RCC 7860 (cell line): ENCODE results near the gene SGMS1.

ENCODE experiments used
- DNase-seq: peaks from one replicate; pipeline ENCODE4 v3.0.0-alpha.2; 2015; ENCODE audit warnings: low spot score
- FAIRE-seq: peaks from 2 replicates; lab custom pipeline; 2012; peaks lifted over from hg19 to GRCh38; lab: Jason Lieb, UNC

The SGMS1 gene

DNA sequence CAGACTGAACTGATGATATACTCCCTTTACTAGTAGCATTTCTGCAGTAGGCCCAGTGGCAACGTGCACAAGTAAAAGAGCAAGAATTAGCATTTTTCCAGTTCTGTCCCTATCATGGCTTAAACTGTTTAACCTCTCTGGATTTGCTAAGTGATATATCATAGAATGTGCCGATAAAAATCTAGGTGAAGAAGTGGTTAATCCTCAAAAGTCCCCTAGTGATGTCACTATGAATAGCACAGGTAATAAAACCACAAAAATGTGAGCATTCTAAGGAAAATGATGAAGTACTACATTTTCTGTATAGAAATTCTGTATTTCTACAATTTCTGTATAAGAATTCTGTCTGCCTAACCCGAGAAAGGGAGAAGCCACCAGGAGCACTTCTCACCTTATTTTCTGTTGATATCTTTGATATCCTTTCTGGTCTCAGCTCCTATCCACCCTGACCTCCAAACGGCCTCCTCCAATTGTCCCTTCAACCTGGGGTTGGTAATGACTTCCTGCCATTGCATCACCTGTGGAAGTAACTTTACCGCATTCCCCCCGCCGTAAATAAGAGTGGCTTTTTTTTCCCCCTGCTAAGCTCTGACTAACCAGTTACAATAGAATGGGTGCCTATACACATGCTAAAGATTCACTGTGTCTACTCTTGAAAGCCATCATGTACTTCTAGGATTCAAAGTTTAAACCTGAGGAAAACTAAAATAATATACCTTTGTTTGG is 216.5 kb downstream of the SGMS1 start:
- FAIRE-seq: no peak
- no peak for DNase-seq

DNA sequence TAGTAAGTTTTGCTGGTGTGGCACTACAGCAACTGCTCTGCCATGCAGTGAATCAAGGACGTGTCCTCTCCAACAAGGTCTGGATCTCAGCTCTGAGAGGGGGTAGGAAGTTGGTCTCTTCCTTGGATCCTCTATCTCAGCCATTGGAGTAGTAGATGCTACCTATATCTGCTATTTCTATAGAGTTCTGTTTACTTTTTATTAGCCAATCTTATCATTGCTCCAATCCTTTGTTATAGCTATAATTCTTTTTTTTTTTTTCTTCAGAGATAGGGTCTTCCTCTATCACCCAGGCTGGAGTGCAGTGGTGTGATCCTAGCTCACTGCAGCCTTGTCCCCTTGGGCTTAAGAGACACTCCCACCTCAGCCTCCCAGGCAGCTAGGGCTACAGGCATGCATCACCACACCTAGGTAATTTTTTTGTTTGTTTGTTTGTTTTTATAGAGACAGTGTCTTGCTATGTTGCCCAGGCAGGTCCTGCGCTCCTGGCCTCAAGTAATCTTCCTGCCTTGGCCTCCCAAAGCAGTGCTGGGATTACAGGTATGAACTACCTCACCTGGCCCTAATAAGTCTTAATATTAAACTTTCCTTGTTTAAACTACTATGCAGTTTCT is 217.2 kb downstream of the SGMS1 start:
- DNase-seq: no peak
- FAIRE-seq: no peak

DNA sequence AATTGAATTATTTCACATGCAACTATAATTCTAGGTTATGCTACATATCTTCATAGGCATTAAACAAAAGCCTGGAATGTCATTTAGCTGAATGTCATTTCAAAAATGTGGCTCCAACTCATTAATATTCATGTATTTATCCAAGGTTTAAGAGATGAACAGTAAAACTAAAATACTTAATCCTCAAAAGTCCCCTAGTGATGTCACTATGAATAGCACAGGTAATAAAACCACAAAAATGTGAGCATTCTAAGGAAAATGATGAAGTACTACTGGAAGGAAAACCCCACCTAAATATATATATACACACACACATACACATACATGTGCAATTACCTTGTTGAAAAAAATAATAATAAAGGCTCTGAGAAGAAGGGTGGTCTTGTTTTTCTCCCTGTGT is 218.0 kb downstream of the SGMS1 start:
- FAIRE-seq (no peak), DNase-seq (no peak)

DNA sequence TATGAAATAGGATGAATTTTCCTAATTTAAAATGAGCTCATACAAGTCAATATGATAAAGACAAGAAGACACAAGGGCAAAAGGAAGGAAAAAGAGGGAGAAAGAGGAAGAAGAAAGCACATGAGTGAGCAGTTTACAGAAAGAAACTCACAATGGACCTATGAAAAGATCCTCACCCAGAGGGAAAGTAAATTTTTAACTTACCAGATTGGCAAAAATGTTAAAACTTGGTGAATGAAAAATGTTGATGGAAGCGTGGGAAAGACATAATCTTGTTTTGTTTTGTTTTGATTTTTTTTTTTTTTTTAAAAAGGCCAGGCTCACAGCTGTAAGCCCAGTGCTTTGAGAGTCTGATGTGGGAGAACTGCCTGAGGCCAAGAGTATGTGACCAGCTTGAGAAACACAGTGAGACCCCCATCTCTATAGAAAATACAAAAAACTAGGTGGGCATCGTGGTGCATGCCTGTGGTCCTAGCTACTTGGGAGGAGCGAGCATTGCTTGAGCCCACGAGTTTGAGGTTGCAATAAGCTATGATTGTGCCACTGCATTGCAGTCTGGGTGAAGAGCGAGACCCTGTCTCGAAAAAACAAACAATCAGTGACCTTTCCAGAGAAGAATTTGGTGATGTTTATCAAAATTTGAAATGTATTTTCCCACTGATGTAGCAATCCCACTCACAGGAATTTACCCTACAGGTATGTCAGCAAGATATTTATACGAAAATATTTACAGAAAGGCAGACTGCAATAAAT is 219.6 kb downstream of the SGMS1 start:
- no peak for FAIRE-seq
- DNase-seq: no peak

DNA sequence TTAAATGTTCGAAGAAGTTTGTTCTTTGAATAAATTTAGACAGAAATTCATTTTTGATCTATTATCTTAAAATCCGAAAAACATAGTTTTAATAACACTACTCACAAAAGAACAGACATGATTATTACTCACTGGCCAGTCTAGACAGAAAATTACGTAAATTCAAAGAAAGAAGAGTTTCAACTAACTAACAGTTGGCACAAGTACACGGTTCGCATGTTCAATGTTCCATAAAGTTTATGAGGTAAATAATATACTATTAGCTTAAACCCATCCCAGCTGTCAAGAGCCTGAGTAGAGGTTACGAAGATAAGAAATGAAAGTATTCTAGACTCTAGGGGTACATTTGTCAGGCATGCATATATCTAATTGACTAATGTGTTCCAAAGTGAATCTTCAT is 220.7 kb downstream of the SGMS1 start:
- no peak for DNase-seq
- no peak for FAIRE-seq

DNA sequence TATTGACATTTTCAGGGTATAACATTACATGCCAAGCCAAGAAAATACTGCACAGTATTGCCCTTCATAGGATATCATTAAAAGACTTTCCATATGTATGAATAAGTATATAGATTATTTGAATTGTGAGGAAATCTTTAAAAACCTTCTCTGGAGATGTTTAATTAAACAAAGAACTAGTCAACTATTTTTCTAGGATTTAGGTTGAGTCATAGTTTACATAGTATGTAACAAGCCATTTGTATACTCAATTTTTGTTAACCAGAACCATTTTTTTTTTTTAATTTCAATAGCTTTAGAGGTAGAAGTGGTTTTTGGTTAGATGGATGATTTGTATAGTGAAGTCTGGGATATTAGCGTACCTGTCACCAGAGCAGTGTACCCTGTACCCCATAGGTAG is 221.3 kb downstream of the SGMS1 start:
- DNase-seq: no peak
- no peak for FAIRE-seq

DNA sequence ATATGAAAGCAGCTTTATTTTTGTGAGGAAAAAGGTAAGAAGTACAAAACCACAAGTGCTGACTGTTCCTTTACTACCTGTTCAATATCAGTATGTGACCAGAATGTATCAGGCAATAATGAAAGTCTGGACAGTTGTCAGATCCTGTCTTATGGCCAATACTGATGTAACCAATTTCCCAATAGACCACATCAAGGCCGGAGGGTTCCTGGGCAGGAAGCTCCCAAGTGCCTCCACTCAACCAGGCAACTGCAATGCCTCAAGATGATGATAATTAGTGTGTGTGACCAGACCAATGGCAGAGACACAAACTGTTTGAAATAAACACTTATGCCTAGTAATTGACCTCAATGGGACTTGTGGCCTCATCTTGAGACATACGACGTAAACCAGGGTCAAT is 223.1 kb downstream of the SGMS1 start:
- no peak for FAIRE-seq
- no peak for DNase-seq

DNA sequence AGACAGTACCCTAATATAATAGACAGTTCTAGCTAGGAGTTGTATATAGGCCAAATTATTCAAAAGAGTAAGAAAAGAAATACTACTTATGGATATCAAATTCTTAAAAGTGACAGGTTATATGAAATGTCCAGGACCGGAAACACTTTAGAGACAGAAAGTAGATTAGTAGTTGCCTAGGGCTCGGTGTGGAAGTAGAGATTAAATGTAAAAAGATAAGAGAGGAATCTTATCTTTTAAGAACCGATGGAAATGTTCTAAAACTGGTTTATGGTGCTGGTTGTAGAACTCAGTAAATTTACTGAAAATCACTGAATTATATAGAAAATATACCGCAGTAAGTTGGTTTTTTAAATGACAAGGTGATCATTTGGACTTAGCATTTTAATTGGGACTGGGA is 224.9 kb downstream of the SGMS1 start:
- no peak for DNase-seq
- FAIRE-seq: no peak

DNA sequence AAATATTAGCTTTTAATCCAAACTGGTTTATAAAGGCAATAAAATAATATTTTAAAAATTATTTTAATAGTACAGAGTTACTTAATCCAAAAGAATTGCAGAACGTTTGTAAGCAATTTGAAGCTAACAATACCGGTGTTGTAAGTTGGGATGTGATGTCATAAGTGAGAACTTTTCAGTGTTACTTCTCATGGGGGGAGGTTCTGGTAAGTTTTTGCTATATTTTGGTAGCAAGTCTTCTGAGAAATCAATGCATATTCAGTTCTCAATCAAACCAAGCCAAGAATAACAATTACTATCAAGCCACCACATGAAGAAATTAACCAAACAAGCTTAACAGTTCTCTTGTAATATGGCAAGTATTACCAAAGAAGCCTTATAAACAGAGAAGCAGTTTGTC is 225.4 kb downstream of the SGMS1 start:
- FAIRE-seq (no peak), DNase-seq (no peak)

DNA sequence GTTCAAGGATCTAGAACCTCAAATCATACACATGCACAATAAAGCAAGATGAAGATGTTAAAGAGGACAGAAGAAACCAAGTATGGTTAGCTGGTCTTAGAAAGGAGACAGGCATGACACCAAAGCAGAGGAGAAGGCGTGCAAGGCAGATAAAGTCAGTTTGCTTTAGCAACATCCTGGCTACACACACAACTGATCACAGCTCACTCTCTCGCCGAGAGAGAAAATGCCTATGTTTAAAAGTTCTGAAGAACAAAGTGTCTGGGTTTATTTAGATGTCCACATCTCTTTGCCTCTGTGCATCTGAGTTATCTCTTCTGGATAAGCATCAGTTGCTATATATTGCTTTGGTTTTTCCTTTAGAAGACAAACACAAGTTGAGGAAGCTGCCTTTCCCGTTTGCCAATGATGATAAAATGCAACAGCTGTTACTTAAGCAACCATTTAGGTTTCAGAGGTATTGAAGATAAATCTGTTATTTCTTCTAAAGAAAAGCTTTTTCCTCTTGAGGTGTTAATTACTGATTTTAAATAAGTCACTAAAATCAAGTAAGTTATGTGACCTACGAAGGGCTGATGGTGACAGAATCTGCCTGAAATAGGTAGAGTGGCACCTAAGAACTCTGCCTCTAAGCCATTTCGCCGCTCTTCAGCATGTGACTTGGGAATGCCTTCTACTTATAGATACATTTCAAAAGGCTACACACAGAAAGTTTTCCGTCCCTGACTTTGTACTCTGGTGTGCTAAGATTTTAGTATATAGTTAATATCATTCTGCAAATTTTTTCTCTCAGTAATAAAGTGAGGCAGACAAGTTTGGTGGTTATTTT is 226.2 kb downstream of the SGMS1 start:
- FAIRE-seq: no peak
- no peak for DNase-seq

DNA sequence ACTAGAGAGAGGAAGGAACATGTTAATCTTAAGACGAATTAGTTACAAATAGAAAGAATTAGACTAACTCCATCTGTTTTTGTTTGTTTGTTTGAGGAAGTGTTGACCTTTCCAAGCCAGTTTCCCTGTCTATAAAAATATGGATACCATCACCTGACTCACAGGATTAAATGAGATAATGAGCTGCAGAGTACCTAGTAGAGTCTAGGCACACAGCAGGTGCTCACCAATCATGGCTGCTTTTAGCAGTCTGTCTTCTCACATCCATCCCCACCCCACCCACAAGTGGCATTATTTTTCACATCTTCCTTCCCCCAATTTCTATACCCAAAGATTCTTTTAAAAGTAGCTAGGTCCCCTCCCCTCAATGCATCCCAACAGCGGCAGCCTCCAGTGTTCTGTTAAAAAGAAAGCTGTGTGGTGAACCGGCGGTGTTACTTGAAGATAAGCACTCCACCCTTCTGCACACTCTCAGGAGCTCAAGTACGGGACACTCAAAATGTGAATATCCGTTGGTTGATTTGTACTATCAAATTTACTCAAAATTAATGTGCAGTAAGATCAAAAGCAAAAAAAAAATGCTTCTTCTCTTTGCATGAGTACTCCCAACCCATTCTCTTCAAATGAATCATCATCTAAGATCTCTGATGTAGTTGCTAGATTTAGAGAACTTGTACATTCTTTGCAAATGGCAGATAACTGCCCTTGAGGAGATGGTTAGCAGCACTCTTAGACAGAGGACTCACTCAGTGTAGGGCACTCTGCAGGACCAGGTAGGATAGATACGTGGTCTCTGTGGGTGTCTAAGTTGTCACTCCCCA is 227.1 kb downstream of the SGMS1 start:
- peak; percentile 87 for FAIRE-seq
- DNase-seq: peak; percentile 71

DNA sequence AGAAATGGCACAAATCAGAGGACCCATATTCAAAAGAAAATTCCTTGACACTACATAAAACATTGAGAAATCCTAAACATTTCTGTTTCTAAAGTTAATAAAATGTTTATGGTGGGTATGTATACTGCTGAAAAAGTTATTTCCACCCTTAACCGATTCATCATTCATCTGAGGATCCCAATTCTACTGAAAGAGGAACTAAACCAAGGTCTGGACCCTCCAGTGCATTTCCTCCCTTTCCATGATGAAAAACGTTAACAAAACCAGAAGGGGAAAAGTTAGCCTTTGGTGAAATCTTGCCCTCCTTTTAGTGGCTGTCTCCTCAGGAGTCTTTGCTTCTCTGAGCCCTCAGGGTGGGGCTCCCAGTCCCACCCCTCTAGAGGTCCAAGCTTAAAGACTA is 227.9 kb downstream of the SGMS1 start:
- FAIRE-seq: no peak
- DNase-seq: no peak

DNA sequence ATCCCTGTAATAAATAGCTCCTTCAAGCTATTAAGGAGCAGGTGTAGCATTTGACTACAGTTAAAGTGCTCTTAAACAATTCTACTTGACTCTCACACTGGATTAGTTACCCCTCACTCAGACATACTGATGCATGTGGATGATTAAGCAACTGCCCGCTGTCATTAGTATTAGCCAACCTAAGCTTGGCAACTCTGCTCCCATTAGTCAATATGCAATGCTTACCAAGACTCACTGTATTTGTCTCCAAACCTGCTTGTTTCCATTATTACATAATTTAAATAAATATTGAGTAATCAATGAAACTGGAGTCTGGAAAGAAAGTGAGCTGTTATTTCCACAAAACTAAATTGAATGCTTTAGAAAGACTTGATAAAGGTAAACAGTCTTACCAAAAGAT is 228.5 kb downstream of the SGMS1 start:
- no peak for DNase-seq
- no peak for FAIRE-seq

DNA sequence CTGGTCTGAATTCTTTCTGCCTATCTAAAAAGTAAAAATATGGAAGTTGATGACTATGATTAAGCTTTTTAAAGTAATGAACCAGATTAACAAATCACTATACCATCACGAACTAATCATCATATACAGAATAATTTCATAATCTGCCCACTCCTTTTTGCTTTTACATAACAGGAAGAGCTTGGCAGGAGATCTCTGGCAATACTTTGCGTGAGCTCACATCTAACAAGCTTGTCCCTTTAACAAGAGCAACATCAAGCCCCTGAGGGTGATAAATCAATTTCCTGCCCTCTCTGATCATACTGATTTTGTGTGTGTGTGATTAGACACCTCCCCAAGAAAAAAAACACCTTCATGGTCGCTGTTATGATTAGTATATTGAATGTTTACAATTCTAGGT is 228.9 kb downstream of the SGMS1 start:
- DNase-seq: no peak
- no peak for FAIRE-seq

DNA sequence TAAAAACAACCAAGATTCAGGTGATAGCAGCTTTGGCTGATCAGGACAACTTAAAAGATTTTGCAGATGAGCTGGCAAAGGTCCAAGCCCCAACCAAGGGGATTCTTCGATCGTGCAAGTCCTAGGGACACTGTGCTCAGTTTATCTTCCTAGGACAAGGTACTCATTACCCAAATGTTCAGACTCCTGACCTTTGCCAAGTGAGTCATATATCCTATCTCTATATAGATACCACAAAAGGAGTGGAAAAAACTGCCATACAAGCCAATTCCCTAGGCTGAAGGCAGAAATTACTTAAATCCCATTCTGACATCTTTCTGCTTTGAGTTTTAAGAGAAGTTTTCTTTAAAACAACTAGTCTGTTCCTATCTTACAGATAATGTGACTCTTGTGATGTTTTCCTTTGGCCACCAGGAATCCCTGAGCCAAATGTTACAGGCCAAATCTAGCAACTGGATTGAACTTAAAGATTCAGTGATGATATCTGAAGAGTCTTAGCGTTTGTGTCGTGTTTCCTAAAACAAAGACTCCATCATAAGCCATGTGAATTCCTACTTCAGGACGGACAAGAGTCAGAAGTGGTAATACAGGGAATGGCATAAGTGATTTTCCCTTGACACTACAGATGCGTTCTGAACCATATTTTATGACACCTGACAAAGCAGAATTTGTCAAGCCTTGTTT is 229.8 kb downstream of the SGMS1 start:
- peak; percentile 79 for DNase-seq
- peak; percentile 89 for FAIRE-seq

DNA sequence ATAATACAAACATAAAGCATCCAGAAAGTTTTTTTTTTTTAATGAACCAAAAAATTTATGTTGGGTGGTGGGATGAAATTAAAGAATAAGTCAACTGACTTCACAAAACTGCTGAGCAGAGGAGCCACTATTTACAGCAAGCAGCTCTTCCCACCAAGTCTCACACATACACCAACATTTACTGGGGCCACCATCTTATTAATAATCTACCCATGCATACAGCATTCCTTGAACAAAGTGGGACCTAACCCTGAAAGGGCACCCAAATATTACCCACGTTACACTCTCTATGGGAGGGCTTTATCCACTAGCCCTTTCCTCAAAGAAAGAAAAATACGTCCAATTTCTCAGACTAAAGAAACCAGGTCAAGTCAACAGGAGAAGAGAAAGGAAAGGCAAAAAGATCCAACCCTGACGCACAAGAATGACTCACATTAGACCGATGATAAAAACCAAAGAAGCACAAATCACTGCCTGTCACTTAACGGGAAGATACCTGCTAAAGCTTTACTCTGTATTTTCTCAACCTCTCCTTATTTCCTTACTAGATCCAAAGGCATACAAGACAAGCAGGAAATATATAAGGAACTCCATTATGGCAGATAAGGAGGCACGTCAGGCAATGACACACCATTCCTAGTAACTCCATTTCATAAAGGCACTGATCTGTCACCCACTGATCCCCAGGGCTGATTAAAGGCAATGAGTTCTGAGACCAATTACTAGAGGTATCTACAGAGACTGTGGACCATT is 230.6 kb downstream of the SGMS1 start:
- FAIRE-seq (no peak), DNase-seq (peak; percentile 74)

DNA sequence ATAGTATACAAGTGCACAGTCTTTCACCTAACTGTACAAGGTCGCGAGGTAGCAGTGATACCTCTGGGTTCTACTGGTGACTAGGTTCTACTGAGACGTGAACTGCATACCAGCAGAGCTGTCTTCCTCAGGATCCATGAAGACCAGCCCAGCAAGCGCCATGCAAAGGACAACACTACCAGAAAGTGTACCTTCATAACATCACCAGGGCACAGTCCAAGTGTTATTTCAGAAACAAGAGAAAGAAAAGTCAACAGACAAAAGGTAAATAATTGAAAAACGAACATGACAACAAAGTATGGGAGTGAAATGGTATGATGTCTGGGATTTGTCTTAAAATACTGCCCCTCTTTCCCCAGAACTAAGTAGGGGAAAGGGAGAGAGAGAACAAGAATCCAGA is 231.3 kb downstream of the SGMS1 start:
- no peak for DNase-seq
- FAIRE-seq: no peak

DNA sequence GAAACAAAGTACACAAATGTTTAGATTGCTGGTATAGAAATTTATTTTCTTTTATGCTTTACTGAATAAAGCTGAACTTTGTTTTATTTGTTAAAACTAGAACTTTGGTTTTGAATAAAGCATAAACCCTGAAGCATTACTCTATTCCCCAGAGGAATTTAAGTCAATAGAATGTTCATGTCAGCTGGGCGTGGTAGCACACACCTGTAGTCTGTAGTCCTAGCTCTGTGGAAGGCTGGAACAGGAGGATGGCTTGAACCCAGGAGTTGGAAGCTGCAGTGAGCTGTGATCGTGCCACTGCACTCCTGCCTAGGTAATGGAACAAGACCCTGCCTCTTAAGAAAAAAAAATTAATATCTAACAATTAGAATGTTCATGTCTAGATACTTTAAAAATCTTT is 233.5 kb downstream of the SGMS1 start:
- FAIRE-seq (no peak), DNase-seq (no peak)

DNA sequence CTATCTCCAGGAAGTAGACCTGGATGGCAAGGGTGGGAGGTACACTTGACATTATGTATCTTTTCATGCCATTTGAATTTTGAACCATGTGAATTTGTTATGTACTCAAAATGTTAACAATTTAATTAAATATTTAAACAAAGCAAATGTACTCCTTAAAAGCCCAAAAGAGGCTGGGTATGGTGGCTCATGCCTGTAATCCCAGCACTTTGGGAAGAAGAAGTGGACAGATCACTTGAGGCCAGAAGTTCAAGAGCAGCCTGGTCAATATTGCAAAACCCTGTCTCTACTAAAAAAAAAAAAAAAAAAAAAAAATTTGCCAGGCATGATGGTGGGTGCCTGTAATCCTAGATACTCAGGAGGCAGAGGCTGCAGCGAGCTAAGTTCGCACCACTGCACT is 235.6 kb downstream of the SGMS1 start:
- DNase-seq (no peak), FAIRE-seq (no peak)
